SK-N-SH (cell line): Measurements from ENCODE around the gene TSTD1. TPM values are rescaled to one million over a fixed set of nuclear protein-coding genes. Genes with fewer than 3 reads are reported as not detected.

Experiments
- CTCF ChIA-PET: fragments of 300-600, 350-600 bp; formaldehyde crosslinking; extraction: SDS; loops from one replicate; lab custom pipeline; 2021; lab: Yijun Ruan, JAX
- POLR2A ChIA-PET: fragments of 350-600 bp; sonication (Branson Sonifier 250); formaldehyde crosslinking; extraction: SDS; loops from one replicate; lab custom pipeline; 2020; ENCODE audit warnings: antibody characterized with exemption, inconsistent platforms; lab: Yijun Ruan, JAX
- DNase-seq: peaks from one replicate; pipeline ENCODE4 v3.0.0; 2012
- H2AFZ ChIP-seq: fragments of 200-600 bp; sonication (generic); 2 replicates; pipeline ENCODE4 v1.8.1; 2016; ENCODE audit warnings: antibody characterized with exemption, mild to moderate bottlenecking, low read depth
- H3F3A ChIP-seq: fragments of 200-600 bp; sonication (generic); replicated peaks from 2 replicates; pipeline ENCODE3; 2016; ENCODE audit warnings: antibody characterized with exemption, mild to moderate bottlenecking; ENCODE audit not compliant: insufficient read depth
- H3K27ac ChIP-seq, 2 experiments: fragments of 200-500 bp in 1 of 2; fragments of 200-600 bp in 1 of 2; sonication (Bioruptor generic) in 1 of 2; sonication (generic), shearing (Covaris generic) in 1 of 2; 2 replicates each; pipeline versions ENCODE4 v1.5.1 to v1.6.1; 2014 to 2016; ENCODE audit warnings: low read depth in 2 of 2, inconsistent platforms in 1 of 2, low read length in 1 of 2, mild to moderate bottlenecking in 1 of 2, mixed read lengths in 1 of 2
- H3K27me3 ChIP-seq: fragments of 200-600 bp; sonication (generic), shearing (Covaris generic); 2 replicates; pipeline ENCODE4 v1.6.1; 2016; ENCODE audit warnings: mixed run types; ENCODE audit not compliant: insufficient read depth
- H3K36me3 ChIP-seq, 2 experiments: fragments of 200-500 bp in 1 of 2; fragments of 200-600 bp in 1 of 2; sonication (Bioruptor generic) in 1 of 2; sonication (generic) in 1 of 2; replicated peaks in 1 of 2; 2 replicates each; pipeline versions ENCODE3 to v1.5.1; 2014 to 2016; ENCODE audit warnings: low read length in 1 of 2, mild to moderate bottlenecking in 1 of 2; ENCODE audit not compliant: insufficient read depth in 2 of 2, control insufficient read depth in 1 of 2
- H3K4me1 ChIP-seq, 2 experiments: fragments of 200-500 bp in 1 of 2; fragments of 200-600 bp in 1 of 2; sonication (Bioruptor generic) in 1 of 2; sonication (generic), shearing (Covaris generic) in 1 of 2; 2 replicates each; pipeline versions ENCODE4 v1.5.1 to v1.6.1; 2014 to 2016; ENCODE audit warnings: low read depth in 1 of 2, low read length in 1 of 2, mixed run types in 1 of 2; ENCODE audit not compliant: insufficient read depth in 2 of 2, control insufficient read depth in 1 of 2
- H3K4me2 ChIP-seq: fragments of 200-600 bp; sonication (generic), shearing (Covaris generic); 2 replicates; pipeline ENCODE4 v1.6.1; 2017; ENCODE audit warnings: mixed run types
- H3K4me3 ChIP-seq, 2 experiments: fragments of 200-500 bp in 1 of 2; fragments of 200-600 bp in 1 of 2; sonication (Bioruptor generic) in 1 of 2; sonication (generic), shearing (Covaris generic) in 1 of 2; 2 replicates each; pipeline versions ENCODE4 v1.5.1 to v1.8.1; 2014 to 2016; ENCODE audit warnings: low read depth in 2 of 2, inconsistent platforms in 1 of 2, low read length in 1 of 2, mild to moderate bottlenecking in 1 of 2, mixed read lengths in 1 of 2, moderate library complexity in 1 of 2
- H3K79me2 ChIP-seq: fragments of 200-600 bp; sonication (generic); 2 replicates; pipeline ENCODE4 v1.8.1; 2017; ENCODE audit warnings: mild to moderate bottlenecking; ENCODE audit not compliant: insufficient read depth
- H3K9ac ChIP-seq: fragments of 200-600 bp; sonication (generic); 2 replicates; pipeline ENCODE4 v1.6.1; 2017; ENCODE audit warnings: mixed run types
- H3K9me2 ChIP-seq: fragments of 200-600 bp; sonication (generic); 2 replicates; pipeline ENCODE4 v1.6.1; 2017; ENCODE audit warnings: mixed run types
- H3K9me3 ChIP-seq: fragments of 200-600 bp; sonication (generic); 2 replicates; pipeline ENCODE4 v1.6.1; 2017; ENCODE audit warnings: mixed run types, mild to moderate bottlenecking, moderate library complexity
- H4K20me1 ChIP-seq: fragments of 200-600 bp; sonication (generic); 2 replicates; pipeline ENCODE4 v1.6.1; 2017; ENCODE audit warnings: mild to moderate bottlenecking, mixed run types; ENCODE audit not compliant: insufficient read depth
- CTCF ChIP-seq: fragments of 200-600 bp; sonication (generic); IDR thresholded peaks from 2 replicates; pipeline ENCODE4 v1.6.1; 2017; ENCODE audit warnings: antibody characterized with exemption, mild to moderate bottlenecking, moderate library complexity
- FOXJ3 ChIP-seq: sonication (generic); formaldehyde crosslinking; IDR thresholded peaks from 2 replicates; pipeline ENCODE4 v1.5.1; 2020; ENCODE audit warnings: mild to moderate bottlenecking, missing genetic modification reagents
- FOXM1 ChIP-seq: IDR thresholded peaks from 2 replicates; pipeline ENCODE4 v1.4.0; 2012; ENCODE audit warnings: low read depth, mild to moderate bottlenecking
- IRF3 ChIP-seq: fragments of 150-350 bp; IDR thresholded peaks from 2 replicates; pipeline ENCODE4 v1.6.1; 2016; ENCODE audit warnings: mild to moderate bottlenecking, low read depth, low read length
- MEF2A ChIP-seq: IDR thresholded peaks from 2 replicates; pipeline ENCODE4 v1.4.0; 2012; ENCODE audit warnings: low read depth, borderline replicate concordance
- MXI1 ChIP-seq: IDR thresholded peaks from 2 replicates; pipeline ENCODE4 v1.6.1; 2012; ENCODE audit warnings: mild to moderate bottlenecking, low read depth, low read length, improper control_type of control experiment
- NRF1 ChIP-seq: IDR thresholded peaks from 2 replicates; pipeline ENCODE4 v1.6.1; 2012; ENCODE audit warnings: low read depth, mild to moderate bottlenecking, low read length
- POLR2AphosphoS5 ChIP-seq: IDR thresholded peaks from 2 replicates; pipeline ENCODE4 v1.6.1; 2012; ENCODE audit warnings: low read depth, low read length
- RAD21 ChIP-seq: IDR thresholded peaks from 2 replicates; pipeline ENCODE4 v1.6.1; 2012; ENCODE audit warnings: mild to moderate bottlenecking, low read length
- RFX5 ChIP-seq: IDR thresholded peaks from 2 replicates; pipeline ENCODE4 v1.6.1; 2012; ENCODE audit warnings: mild to moderate bottlenecking, improper control_type of control experiment, low read length
- RXRA ChIP-seq: IDR thresholded peaks from 2 replicates; pipeline ENCODE4 v1.4.0; 2012; ENCODE audit warnings: low read depth, mild to moderate bottlenecking, borderline replicate concordance
- SIN3A ChIP-seq: IDR thresholded peaks from 2 replicates; pipeline ENCODE4 v1.6.1; 2012; ENCODE audit warnings: low read depth, mild to moderate bottlenecking, low read length, moderate library complexity, borderline replicate concordance
- SMC3 ChIP-seq: IDR thresholded peaks from 2 replicates; pipeline ENCODE4 v1.6.1; 2012; ENCODE audit warnings: low read depth, low read length, improper control_type of control experiment
- TAF1 ChIP-seq: IDR thresholded peaks from 2 replicates; pipeline ENCODE4 v1.6.1; 2012; ENCODE audit warnings: low read depth, mild to moderate bottlenecking, low read length, moderate library complexity, borderline replicate concordance
- TCF12 ChIP-seq: IDR thresholded peaks from 2 replicates; pipeline ENCODE4 v1.4.0; 2012
- USF1 ChIP-seq: IDR thresholded peaks from 2 replicates; pipeline ENCODE4 v1.4.0; 2012; ENCODE audit warnings: low read depth, borderline replicate concordance
- YY1 ChIP-seq: IDR thresholded peaks from 2 replicates; pipeline ENCODE4 v1.4.0; 2012; ENCODE audit warnings: low read depth, mild to moderate bottlenecking
- ZBTB33 ChIP-seq: IDR thresholded peaks from 2 replicates; pipeline ENCODE4 v1.4.0; 2012; ENCODE audit warnings: low read depth, borderline replicate concordance
- WGBS: methylation state at CpG from one replicate; pipeline ENCODE4 v1.1.6; 2017; ENCODE audit warnings: low lambda C conversion rate; 5-methylcytosine and 5-hydroxymethylcytosine counted together
- polyA plus RNA-seq, 3 experiments: library from polyadenylated mRNA; depleted of rRNA; stranded (reverse); fragments of >200 nt; gene quantifications; 2 replicates each; pipeline ENCODE4 v1.2.3, GENCODE V29; 2012

TSTD1 gene
- polyA plus RNA-seq, 1 of the 3 experiments (the other 2 are of a cell fraction): 93.9 TPM

- TF ChIP-seq TCF12 (no peak), USF1 (no peak), MEF2A (no peak), SMC3 (peak; percentile 58), MXI1 (no peak), YY1 (no peak), TAF1 (no peak), FOXM1 (no peak), POLR2AphosphoS5 (no peak), RAD21 (peak; percentile 49), CTCF (peak; percentile 65)
- Histone ChIP-seq H3K27me3 (no peaks in the 10 kb centered on the region), H3K9me2 (no peaks in the 10 kb centered on the region), H3K4me3 (no peak overlapping the region), H4K20me1 (no peaks in the 10 kb centered on the region), H3K27ac (no peak overlapping the region), H3K79me2 (no peaks in the 10 kb centered on the region), H3K4me2 (no peak overlapping the region), H3K9ac (no peak overlapping the region), H3F3A (no peaks in the 10 kb centered on the region), H3K36me3 (no peaks in the 10 kb centered on the region), H3K9me3 (no peaks in the 10 kb centered on the region), H2AFZ (no peak overlapping the region), H3K4me1 (no peaks in the 10 kb centered on the region)
- CTCF ChIA-PET: interaction anchor here (0.6 to 22.7 kb wide), 13 partner anchors 10 to 310 kb away, joined by 3 to 198 read pairs (median 3); partner anchors contain the start of genes KLHDC9 and TSTD1
- POLR2A ChIA-PET: no interaction called here
- DNase-seq: peak; percentile 76
- WGBS: 85% methylated on average over 9 of the region's 9 CpGs
These were observed 33.2 kb upstream of the TSTD1 start for GRCh38 chr1:161071886-161072371.

- Histone ChIP-seq H3K27me3 (no peaks in the 10 kb centered on the region), H3K36me3 (no peaks in the 10 kb centered on the region), H3K4me2 (no peak overlapping the region), H4K20me1 (no peaks in the 10 kb centered on the region), H3F3A (no peaks in the 10 kb centered on the region), H2AFZ (no peak overlapping the region), H3K27ac (no peak overlapping the region), H3K4me3 (no peak overlapping the region), H3K9ac (no peak overlapping the region), H3K4me1 (no peaks in the 10 kb centered on the region), H3K9me3 (no peaks in the 10 kb centered on the region), H3K9me2 (no peaks in the 10 kb centered on the region), H3K79me2 (no peaks in the 10 kb centered on the region)
- no peak for DNase-seq
- no peak for TF ChIP-seq FOXJ3 (CRISPR knock-in tag)
- no peak for TF ChIP-seq IRF3
- no peak for TF ChIP-seq MEF2A
- TF ChIP-seq RFX5: no peak
- TF ChIP-seq SIN3A: no peak
- TF ChIP-seq NRF1: no peak
- TF ChIP-seq RXRA: no peak
- TF ChIP-seq ZBTB33: no peak
- no peak for TF ChIP-seq RAD21
- ChIA-PET POLR2A (no interaction called here), CTCF (interaction anchor here (0.9 to 22.7 kb wide), 5 partner anchors 11 to 311 kb away, joined by 3 to 198 read pairs (median 4); partner anchors contain the start of genes KLHDC9 and NECTIN4)
- 80% methylated on average over 4 of the region's 4 CpGs for WGBS
These were observed 32.0 kb upstream of the TSTD1 start for GRCh38 chr1:161070761-161071160.
